Right lobe of liver (tissue), 4 donors: ENCODE results near the gene TUBA1C.

Experiments used
- POLR2A ChIP-seq: fragments of 450-650 bp; IDR thresholded peaks from one replicate; pipeline ENCODE4 v1.6.1; 2017; ENCODE audit warnings: antibody characterized with exemption, mild to moderate bottlenecking
- TF ChIP-seq, protein P1 (sequence below), 4 donors: fragments of 200-600 bp in 3 of 4; fragments of 450-650 bp in 1 of 4; IDR thresholded peaks; one replicate each; pipeline versions ENCODE4 v1.5.1 to v1.8.0; 2016 to 2022; ENCODE audit warnings: antibody characterized with exemption in 4 of 4, mild to moderate bottlenecking in 2 of 4
- donor health status: DM: no; HTN: no; CAD: no.
- donor health status: DM: no; HTN: no; CAD: no.
- donor health status: DM: no; HTN: yes; CAD: no.

DNA sequence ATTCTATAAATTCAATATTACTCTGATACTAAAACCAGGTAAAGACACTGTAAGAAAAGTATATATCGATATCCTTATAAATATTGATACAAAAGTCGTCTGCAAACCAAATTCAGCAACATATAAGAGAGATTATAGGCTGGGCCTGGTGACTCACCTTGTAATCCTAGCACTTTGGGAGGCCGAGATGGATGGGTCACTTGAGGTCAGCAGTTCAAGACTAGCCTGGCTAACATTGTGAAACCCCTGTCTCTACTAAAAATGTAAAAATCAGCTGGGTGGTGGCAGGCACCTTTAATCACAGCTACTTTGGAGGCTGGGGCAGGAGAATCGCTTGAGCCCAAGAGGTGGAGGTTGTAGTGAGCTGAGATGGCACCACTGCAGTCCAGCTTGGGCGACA lies 13.5 kb upstream of the TUBA1C start:
- TF ChIP-seq, protein P1, sequence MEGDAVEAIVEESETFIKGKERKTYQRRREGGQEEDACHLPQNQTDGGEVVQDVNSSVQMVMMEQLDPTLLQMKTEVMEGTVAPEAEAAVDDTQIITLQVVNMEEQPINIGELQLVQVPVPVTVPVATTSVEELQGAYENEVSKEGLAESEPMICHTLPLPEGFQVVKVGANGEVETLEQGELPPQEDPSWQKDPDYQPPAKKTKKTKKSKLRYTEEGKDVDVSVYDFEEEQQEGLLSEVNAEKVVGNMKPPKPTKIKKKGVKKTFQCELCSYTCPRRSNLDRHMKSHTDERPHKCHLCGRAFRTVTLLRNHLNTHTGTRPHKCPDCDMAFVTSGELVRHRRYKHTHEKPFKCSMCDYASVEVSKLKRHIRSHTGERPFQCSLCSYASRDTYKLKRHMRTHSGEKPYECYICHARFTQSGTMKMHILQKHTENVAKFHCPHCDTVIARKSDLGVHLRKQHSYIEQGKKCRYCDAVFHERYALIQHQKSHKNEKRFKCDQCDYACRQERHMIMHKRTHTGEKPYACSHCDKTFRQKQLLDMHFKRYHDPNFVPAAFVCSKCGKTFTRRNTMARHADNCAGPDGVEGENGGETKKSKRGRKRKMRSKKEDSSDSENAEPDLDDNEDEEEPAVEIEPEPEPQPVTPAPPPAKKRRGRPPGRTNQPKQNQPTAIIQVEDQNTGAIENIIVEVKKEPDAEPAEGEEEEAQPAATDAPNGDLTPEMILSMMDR (IDR thresholded peaks at IDR 0.05) = no peak
- no peak for TF ChIP-seq POLR2A
